NT2/D1 (cell line): ENCODE measurements around the gene CCDC194.

Experiments
- SUZ12 ChIP-seq: IDR thresholded peaks from 2 replicates; pipeline ENCODE4 v1.6.1; 2011; ENCODE audit not compliant: insufficient read length, insufficient read depth; ENCODE audit errors: extremely low read depth
- YY1 ChIP-seq: IDR thresholded peaks from 2 replicates; pipeline ENCODE4 v1.6.1; 2011; ENCODE audit not compliant: insufficient read length, insufficient read depth
- ZNF274 ChIP-seq: IDR thresholded peaks from 2 replicates; pipeline ENCODE4 v1.6.1; 2011; ENCODE audit warnings: mild to moderate bottlenecking, low read depth, low read length

- no peak for TF ChIP-seq ZNF274
- TF ChIP-seq YY1: no peak
- no peak for TF ChIP-seq SUZ12
Observed at GRCh38 chr19:17353386-17353785, 40.6 kb downstream of the CCDC194 start.
